ENCODE data around the gene CLTC. TPM values are rescaled to one million over a fixed set of nuclear protein-coding genes. Genes with fewer than 3 reads are reported as not detected.

CLTC gene
- total RNA-seq, 1 experiment from 2014 or later = 269 TPM

DNA sequence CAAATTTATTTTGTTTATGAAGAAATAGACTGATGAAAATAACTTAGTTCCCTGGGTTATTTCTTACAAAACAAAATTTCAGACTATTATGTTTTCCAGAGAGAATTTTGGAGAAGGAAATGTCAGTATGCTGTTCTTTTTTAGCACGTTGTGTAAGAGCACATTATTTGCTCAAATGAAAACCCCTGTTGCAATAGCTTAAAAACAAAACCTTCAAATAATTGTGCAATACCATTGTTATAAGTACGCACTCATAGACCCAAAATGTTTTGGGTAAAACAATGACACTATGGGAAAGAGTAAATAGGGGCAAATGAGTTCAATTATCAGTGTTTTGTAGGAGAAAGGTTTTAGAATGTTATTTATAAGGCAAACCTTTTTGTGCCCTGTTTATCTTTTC is 106.0 kb downstream of the CLTC start:
- H3K79me2 ChIP-seq (ENCODE audit: low read length) = peaks cover 86% of the 10 kb centered on the region
- no peak overlapping the region for H3K9ac ChIP-seq (ENCODE audit: low read length)
- H2AFZ ChIP-seq (ENCODE audit: low read length) = no peak overlapping the region
- no peaks in the 10 kb centered on the region for H3K9me3 ChIP-seq (ENCODE audit: low read length)
- H3K9me2 ChIP-seq (replicated peaks; ENCODE audit: low read length) = no peaks in the 10 kb centered on the region
- peaks cover 16% of the 10 kb centered on the region for H3K4me1 ChIP-seq (ENCODE audit: insufficient read depth, low read length)
- intact Hi-C loops (cut with micrococcal nuclease) = no loop called here
- no peak for DNase-seq
- ChIA-PET POLR2A (ENCODE audit: unreplicated experiment) (no interaction called here), CTCF (no interaction called here)
- no peak overlapping the region for H3K27ac ChIP-seq (ENCODE audit: low read length)
- no peak overlapping the region for H3K4me2 ChIP-seq (ENCODE audit: low read length)
- no peaks in the 10 kb centered on the region for H4K20me1 ChIP-seq (ENCODE audit: low read length)
- TF ChIP-seq, protein P1, sequence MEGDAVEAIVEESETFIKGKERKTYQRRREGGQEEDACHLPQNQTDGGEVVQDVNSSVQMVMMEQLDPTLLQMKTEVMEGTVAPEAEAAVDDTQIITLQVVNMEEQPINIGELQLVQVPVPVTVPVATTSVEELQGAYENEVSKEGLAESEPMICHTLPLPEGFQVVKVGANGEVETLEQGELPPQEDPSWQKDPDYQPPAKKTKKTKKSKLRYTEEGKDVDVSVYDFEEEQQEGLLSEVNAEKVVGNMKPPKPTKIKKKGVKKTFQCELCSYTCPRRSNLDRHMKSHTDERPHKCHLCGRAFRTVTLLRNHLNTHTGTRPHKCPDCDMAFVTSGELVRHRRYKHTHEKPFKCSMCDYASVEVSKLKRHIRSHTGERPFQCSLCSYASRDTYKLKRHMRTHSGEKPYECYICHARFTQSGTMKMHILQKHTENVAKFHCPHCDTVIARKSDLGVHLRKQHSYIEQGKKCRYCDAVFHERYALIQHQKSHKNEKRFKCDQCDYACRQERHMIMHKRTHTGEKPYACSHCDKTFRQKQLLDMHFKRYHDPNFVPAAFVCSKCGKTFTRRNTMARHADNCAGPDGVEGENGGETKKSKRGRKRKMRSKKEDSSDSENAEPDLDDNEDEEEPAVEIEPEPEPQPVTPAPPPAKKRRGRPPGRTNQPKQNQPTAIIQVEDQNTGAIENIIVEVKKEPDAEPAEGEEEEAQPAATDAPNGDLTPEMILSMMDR (conservative IDR thresholded peaks at IDR 0.05; ENCODE audit: low read depth, low read length) = no peak
- TF ChIP-seq EZH2phosphoT487 (IDR thresholded peaks at IDR 0.05; ENCODE audit: borderline replicate concordance, low read length) = no peak
- no peak for TF ChIP-seq EZH2 (IDR thresholded peaks at IDR 0.05; ENCODE audit: low read length, unreplicated experiment)
- H3K36me3 ChIP-seq (ENCODE audit: low read depth, low read length) = no peaks in the 10 kb centered on the region
- H3K27me3 ChIP-seq (ENCODE audit: low read length) = no peaks in the 10 kb centered on the region
- no peaks in the 10 kb centered on the region for H3F3A ChIP-seq (ENCODE audit: low read length, unreplicated experiment)
- H3K4me3 ChIP-seq (ENCODE audit: low read length) = no peak overlapping the region
- BruUV-seq (replicated peaks) = no TSS peak
- no peak for ATAC-seq

DNA sequence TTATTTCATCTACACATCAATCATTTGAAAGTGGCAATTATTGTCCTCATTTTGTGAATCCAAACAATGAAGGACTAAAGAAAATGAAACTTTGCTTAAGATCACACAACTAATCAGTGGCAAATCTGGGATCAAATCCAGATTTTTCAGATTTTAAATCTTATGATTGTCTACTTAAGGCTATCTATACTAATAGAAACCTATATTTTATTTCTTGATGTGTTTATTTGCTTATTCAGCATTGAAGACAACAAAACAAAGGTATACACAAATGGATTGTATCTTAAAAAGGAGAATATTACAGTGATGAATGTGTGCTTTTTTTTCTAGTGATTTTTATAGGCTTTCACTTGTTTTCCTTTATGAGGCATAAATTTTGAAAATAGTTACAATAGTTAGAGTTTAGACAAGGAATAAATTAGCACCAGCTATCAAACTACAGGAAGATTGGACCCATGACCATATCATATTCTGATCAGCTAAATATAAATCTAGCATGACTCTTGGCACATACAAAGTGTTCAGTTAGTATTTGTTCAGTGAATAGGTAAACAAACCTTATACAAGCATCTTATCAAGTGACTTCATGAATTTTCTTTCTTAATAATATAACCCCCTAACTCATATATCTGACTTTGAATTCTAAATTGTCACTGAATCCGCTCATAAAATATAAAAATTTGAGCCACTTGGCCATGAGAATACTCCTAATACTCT is 108.3 kb downstream of the CLTC start:
- Histone ChIP-seq H3K79me2 (ENCODE audit: low read length) (peaks cover 65% of the 10 kb centered on the region), H3K4me1 (ENCODE audit: insufficient read depth, low read length) (peaks cover 16% of the 10 kb centered on the region), H2AFZ (ENCODE audit: low read length) (no peak overlapping the region), H3F3A (ENCODE audit: low read length, unreplicated experiment) (no peaks in the 10 kb centered on the region), H3K27ac (ENCODE audit: low read length) (no peak overlapping the region), H3K9me2 (replicated peaks; ENCODE audit: low read length) (no peaks in the 10 kb centered on the region), H4K20me1 (ENCODE audit: low read length) (no peaks in the 10 kb centered on the region), H3K4me2 (ENCODE audit: low read length) (no peak overlapping the region), H3K4me3 (ENCODE audit: low read length) (no peak overlapping the region), H3K27me3 (ENCODE audit: low read length) (no peaks in the 10 kb centered on the region), H3K9ac (ENCODE audit: low read length) (no peak overlapping the region), H3K9me3 (ENCODE audit: low read length) (no peaks in the 10 kb centered on the region), H3K36me3 (ENCODE audit: low read depth, low read length) (0 out of 2 replicates have a peak, but pooled peaks cover 3% of the 10 kb centered on the region)
- ATAC-seq (peak; percentile 53), DNase-seq (no peak)
- intact Hi-C loops (cut with micrococcal nuclease) = no loop called here
- ChIA-PET POLR2A (ENCODE audit: unreplicated experiment) (no interaction called here), CTCF (no interaction called here)
- BruUV-seq (replicated peaks) = no TSS peak
- TF ChIP-seq, protein P1 (conservative IDR thresholded peaks at IDR 0.05; ENCODE audit: low read depth, low read length) = no peak
- TF ChIP-seq EZH2 (IDR thresholded peaks at IDR 0.05; ENCODE audit: low read length, unreplicated experiment) = no peak
- no peak for TF ChIP-seq EZH2phosphoT487 (IDR thresholded peaks at IDR 0.05; ENCODE audit: borderline replicate concordance, low read length)

DNA sequence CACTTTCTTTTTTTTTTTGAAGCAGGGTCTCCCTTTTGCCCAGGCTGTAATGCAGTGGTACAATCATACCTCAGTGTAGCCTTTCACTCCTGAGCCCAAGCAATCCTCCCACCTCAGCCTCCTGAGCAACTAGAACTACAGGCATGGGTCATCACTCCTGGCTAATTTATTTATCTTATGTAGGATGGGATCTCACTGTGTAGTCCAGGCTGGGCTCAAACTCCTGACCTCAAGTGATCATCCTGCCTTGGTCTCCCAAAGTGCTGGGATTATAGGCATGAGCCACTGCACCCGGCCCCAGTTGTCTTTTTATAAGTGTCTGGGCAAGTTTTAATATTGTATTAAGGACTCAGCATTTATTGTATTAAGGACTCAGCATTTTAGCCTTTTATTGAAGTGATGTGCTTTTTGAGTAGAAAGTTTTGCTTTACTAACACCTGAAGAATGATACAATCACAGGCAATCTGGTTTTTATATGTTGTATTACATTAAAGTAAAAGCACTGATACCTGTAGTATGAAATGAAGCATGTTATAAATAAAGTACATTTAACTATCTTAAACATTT is 110.7 kb downstream of the CLTC start:
- no peak overlapping the region for H3K27ac ChIP-seq (ENCODE audit: low read length)
- H3K4me1 ChIP-seq (ENCODE audit: insufficient read depth, low read length) = peaks cover 16% of the 10 kb centered on the region
- no peak overlapping the region for H2AFZ ChIP-seq (ENCODE audit: low read length)
- no peaks in the 10 kb centered on the region for H3K9me3 ChIP-seq (ENCODE audit: low read length)
- intact Hi-C loops (cut with micrococcal nuclease) = no loop called here
- CTCF ChIA-PET = no interaction called here
- DNase-seq (no peak), ATAC-seq (no peak)
- no peaks in the 10 kb centered on the region for H3K9me2 ChIP-seq (replicated peaks; ENCODE audit: low read length)
- peaks cover 6% of the 10 kb centered on the region; the same call in 1 of the 2 replicates for H3K36me3 ChIP-seq (ENCODE audit: low read depth, low read length)
- TF ChIP-seq, protein P1 (conservative IDR thresholded peaks at IDR 0.05; ENCODE audit: low read depth, low read length) = no peak
- TF ChIP-seq EZH2 (IDR thresholded peaks at IDR 0.05; ENCODE audit: low read length, unreplicated experiment) (no peak), EZH2phosphoT487 (IDR thresholded peaks at IDR 0.05; ENCODE audit: borderline replicate concordance, low read length) (no peak)
- H3K9ac ChIP-seq (ENCODE audit: low read length) = no peak overlapping the region
- H4K20me1 ChIP-seq (ENCODE audit: low read length) = no peaks in the 10 kb centered on the region
- no peaks in the 10 kb centered on the region for H3K27me3 ChIP-seq (ENCODE audit: low read length)
- BruUV-seq (replicated peaks) = no TSS peak
- H3K4me2 ChIP-seq (ENCODE audit: low read length) = no peak overlapping the region
- POLR2A ChIA-PET (ENCODE audit: unreplicated experiment) = no interaction called here
- no peak overlapping the region for H3K4me3 ChIP-seq (ENCODE audit: low read length)
- H3F3A ChIP-seq (ENCODE audit: low read length, unreplicated experiment) = no peaks in the 10 kb centered on the region
- H3K79me2 ChIP-seq (ENCODE audit: low read length) = peaks cover 45% of the 10 kb centered on the region

Measured in PC-3 (cell line).